ENCODE measurements around the gene ARHGAP18. TPM values are rescaled to one million over a fixed set of nuclear protein-coding genes. Genes with fewer than 3 reads are reported as not detected.
A peak's percentile ranks its signal among the peaks of the same experiment; 100 is the strongest.

Gene ARHGAP18
- total RNA-seq, 2 experiments from 2014 or later: 5.2 to 6.8 TPM

DNA sequence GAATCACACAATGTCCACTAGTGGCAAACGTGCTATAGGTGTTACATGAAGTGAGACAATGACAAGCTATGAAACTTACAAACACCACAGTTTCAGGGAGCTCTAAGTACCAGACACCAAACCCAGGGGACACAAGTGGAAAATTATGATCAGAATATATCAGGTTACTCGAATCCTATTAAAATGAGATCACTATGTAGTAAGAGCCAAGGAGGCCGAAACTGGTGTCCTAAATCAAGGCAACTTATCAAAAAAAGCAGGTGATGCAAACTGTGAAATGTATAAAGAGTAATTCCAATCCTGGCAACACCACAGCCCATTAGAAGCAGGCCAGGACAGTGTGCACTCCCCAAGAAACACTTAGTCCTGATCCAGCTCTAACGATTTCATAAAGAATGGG, 100.3 kb downstream of the ARHGAP18 start:
- Mint-ChIP-seq H3K27me3 (no peaks in the 10 kb centered on the region), H3K4me3 (no peak overlapping the region), H3K27ac (no peak overlapping the region), H3K4me1 (peaks cover 17% of the 10 kb centered on the region), H3K36me3 (ENCODE audit: low read depth) (no peaks in the 10 kb centered on the region), H3K9me3 (ENCODE audit: low read depth) (no peaks in the 10 kb centered on the region)
- intact Hi-C loops (cut with DNase I, micrococcal nuclease): no loop called here
- POLR2A ChIA-PET: no interaction called here
- DNase-seq: no peak
- ATAC-seq: no peak
- CTCF ChIA-PET: interaction anchor here (0.7 to 2.9 kb wide), 4 partner anchors 12 to 121 kb away, joined by 3 to 15 read pairs (median 6); no protein-coding TSS in a partner anchor

DNA sequence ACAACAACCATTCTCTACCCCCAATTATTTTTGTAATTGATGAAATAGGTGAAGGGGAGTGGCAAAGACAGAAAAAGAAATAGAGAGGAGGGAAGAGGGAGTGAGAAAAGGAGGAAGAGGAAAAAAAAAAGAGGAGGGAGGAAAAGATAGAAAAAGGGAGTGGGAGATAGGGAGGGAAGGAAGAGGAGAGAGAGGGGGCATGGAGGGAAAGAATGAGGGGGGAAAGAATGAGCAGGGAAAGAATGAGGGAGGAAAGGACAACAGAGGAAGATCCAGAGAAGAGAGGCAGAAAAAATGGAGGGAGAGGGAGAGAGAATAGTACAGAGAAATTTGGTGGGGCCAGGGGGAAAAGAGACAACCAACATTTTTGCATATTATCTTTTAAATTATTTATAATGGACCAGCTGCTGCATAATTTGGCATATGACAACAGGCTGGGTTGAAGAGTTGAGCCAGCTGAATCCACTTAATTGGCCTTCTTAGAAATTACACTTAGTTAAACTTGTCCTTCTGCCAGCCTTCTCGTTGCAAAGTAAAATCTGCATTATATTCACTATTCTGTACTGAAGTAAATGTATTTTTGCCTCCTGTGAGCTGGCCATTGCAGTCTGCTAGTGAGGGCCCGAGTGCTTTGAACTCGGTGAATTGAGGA, 101.0 kb downstream of the ARHGAP18 start:
- no peaks in the 10 kb centered on the region for H3K36me3 Mint-ChIP-seq (ENCODE audit: low read depth)
- H3K4me1 Mint-ChIP-seq: peaks cover 17% of the 10 kb centered on the region
- ATAC-seq: no peak
- DNase-seq: no peak
- ChIA-PET POLR2A (no interaction called here), CTCF (interaction anchor here (0.7 to 1.8 kb wide), 3 partner anchors 24 to 122 kb away, joined by 3 to 9 read pairs (median 3); no protein-coding TSS in a partner anchor)
- no peak overlapping the region for H3K4me3 Mint-ChIP-seq
- no peak overlapping the region for H3K27ac Mint-ChIP-seq
- H3K27me3 Mint-ChIP-seq: no peaks in the 10 kb centered on the region
- intact Hi-C loops (cut with DNase I, micrococcal nuclease): no loop called here
- H3K9me3 Mint-ChIP-seq (ENCODE audit: low read depth): no peaks in the 10 kb centered on the region

DNA sequence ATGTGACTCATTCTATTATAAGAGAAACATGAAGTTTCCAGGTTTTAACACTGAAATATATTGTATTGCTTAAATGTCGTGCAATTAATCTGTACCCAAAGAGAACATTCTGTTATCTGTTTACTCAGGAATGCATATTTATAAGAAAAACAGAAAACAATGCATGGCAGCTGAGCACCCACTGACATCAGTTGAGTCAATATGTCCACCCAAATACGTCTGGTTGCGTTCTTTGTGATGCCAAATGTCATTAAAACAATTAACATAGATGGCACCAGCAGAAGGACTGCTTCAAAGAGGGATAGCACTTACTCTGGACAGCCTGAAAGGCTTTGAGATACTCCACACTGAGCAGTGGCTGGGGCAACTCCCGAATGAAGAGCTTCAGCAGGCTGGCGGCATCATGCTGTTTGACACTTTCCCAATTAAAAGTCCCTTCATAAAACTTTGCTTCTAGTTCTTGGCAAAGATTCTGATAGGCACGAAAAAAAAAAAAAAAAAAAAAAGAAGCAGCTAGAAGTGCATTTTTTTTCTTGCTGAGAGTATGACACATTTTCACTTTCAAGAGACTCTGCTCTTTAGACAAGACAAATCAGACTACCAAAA, 102.3 kb downstream of the ARHGAP18 start:
- DNase-seq (no peak), ATAC-seq (peak; percentile 35)
- Mint-ChIP-seq H3K4me3 (no peak overlapping the region), H3K4me1 (peaks cover 17% of the 10 kb centered on the region), H3K27me3 (no peaks in the 10 kb centered on the region), H3K27ac (no peak overlapping the region), H3K36me3 (ENCODE audit: low read depth) (no peaks in the 10 kb centered on the region), H3K9me3 (ENCODE audit: low read depth) (no peaks in the 10 kb centered on the region)
- intact Hi-C loops (cut with DNase I, micrococcal nuclease): no loop called here
- CTCF ChIA-PET: interaction anchor here (1.3 kb wide), 1 partner anchor 10 kb away, joined by 3 read pairs; no protein-coding TSS in a partner anchor
- POLR2A ChIA-PET: interaction anchor here (0.5 kb wide), 1 partner anchor 17 kb away, joined by 3 read pairs; no protein-coding TSS in a partner anchor

DNA sequence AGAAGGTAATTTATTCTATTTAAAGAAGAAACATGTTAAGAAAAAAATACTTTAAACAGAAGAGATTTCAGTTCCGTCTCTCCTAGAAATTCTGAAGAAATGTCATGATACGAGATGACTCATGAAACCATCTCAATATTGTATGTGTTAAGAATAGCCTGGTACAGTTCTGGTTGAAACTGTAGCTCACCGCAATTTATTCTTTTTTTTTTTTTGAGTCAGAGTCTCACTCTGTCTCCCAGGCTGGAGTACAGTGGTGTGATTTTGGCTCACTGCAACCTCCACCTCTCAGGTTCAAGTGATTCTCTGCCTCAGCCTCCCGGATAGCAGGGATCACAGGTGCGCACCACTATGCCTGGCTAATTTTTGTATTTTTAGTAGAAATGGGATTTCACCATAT, 103.3 kb downstream of the ARHGAP18 start:
- H3K9me3 Mint-ChIP-seq (ENCODE audit: low read depth): no peaks in the 10 kb centered on the region
- DNase-seq (peak; percentile 15), ATAC-seq (peak; percentile 96)
- no peak overlapping the region for H3K4me3 Mint-ChIP-seq
- H3K36me3 Mint-ChIP-seq (ENCODE audit: low read depth): no peaks in the 10 kb centered on the region
- H3K27me3 Mint-ChIP-seq: no peaks in the 10 kb centered on the region
- ChIA-PET POLR2A (no interaction called here), CTCF (interaction anchor here (11.5 kb wide), 1 partner anchor 122 kb away, joined by 157 read pairs; no protein-coding TSS in a partner anchor)
- no peak overlapping the region for H3K27ac Mint-ChIP-seq
- peaks cover 17% of the 10 kb centered on the region for H3K4me1 Mint-ChIP-seq
- intact Hi-C loops (cut with DNase I, micrococcal nuclease): no loop called here

DNA sequence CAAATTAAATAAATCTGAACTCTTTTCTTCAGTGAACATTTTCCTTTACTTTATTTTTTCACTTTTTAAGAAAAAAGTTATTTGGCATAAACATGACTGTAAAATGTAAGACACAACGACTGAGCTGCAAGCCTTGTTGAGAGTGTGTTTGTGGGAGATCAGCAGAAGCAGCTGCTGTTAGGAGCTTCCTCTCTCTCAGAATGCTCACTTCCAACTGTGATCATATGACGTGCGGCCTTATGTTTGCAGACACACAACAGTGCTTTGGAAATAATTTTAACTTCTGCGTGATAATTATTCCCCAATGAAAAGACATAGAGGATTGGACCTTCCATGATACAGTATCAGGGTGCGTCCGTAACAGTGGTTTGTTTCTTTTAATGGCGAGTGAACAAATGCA, 104.0 kb downstream of the ARHGAP18 start:
- no peaks in the 10 kb centered on the region for H3K36me3 Mint-ChIP-seq (ENCODE audit: low read depth)
- intact Hi-C loops (cut with DNase I, micrococcal nuclease): no loop called here
- ChIA-PET POLR2A (no interaction called here), CTCF (interaction anchor here (1.0 to 11.5 kb wide), 3 partner anchors 9 to 144 kb away, joined by 3 to 157 read pairs (median 3); no protein-coding TSS in a partner anchor)
- H3K4me1 Mint-ChIP-seq: peaks cover 17% of the 10 kb centered on the region
- DNase-seq: no peak
- H3K9me3 Mint-ChIP-seq (ENCODE audit: low read depth): no peaks in the 10 kb centered on the region
- no peak overlapping the region for H3K27ac Mint-ChIP-seq
- H3K27me3 Mint-ChIP-seq: no peaks in the 10 kb centered on the region
- H3K4me3 Mint-ChIP-seq: no peak overlapping the region
- no peak for ATAC-seq

DNA sequence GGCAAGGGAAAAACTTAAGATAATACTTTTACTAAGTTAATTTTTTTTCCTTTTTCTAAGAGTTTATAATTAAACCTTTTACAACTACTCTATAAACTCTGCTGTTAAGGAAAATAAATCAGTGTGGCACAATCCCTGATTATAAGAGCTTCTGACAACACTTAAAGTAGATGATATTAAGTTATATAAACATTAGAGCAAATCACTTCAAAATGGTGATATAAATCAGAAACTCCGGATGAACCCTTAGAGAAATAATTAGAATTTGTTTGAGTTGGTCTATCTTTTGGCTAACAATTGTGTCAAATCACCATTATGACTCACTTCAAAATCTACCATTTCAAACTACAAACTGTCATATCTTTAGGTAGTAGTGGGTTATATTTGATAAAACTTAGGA, 104.9 kb downstream of the ARHGAP18 start:
- ChIA-PET CTCF (interaction anchor here (1.1 to 11.5 kb wide), 5 partner anchors 104 to 416 kb away, joined by 3 to 157 read pairs (median 3); no protein-coding TSS in a partner anchor), POLR2A (interaction anchor here (0.7 kb wide), 1 partner anchor 166 kb away, joined by 3 read pairs; no protein-coding TSS in a partner anchor)
- ATAC-seq (no peak), DNase-seq (no peak)
- Mint-ChIP-seq H3K4me1 (peaks cover 17% of the 10 kb centered on the region), H3K36me3 (ENCODE audit: low read depth) (no peaks in the 10 kb centered on the region), H3K4me3 (no peak overlapping the region), H3K27me3 (no peaks in the 10 kb centered on the region), H3K27ac (no peak overlapping the region), H3K9me3 (ENCODE audit: low read depth) (no peaks in the 10 kb centered on the region)
- intact Hi-C loops (cut with DNase I, micrococcal nuclease): no loop called here

DNA sequence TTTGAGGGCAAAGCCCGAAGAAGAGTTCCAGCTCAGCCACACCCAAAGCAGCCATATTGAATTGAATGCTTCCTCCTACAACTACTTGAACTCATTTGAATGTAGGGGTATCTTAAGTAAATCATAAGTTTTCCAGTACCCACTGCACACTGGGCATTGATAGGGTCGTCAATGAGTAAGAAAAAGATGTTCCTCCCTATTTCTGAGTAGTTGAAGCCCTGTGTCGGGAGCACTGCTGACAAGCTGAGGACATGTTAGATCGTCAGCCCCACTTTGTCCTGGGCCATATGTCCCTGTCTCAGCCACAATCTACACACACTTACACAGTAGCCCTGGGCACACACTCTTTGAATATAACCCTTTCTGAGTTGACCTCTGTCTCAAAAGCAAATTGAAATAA, 105.7 kb downstream of the ARHGAP18 start:
- Mint-ChIP-seq H3K4me1 (peaks cover 17% of the 10 kb centered on the region), H3K36me3 (ENCODE audit: low read depth) (no peaks in the 10 kb centered on the region), H3K9me3 (ENCODE audit: low read depth) (no peaks in the 10 kb centered on the region), H3K4me3 (no peak overlapping the region), H3K27me3 (no peaks in the 10 kb centered on the region), H3K27ac (no peak overlapping the region)
- ChIA-PET CTCF (interaction anchor here (1.0 to 11.5 kb wide), 5 partner anchors 103 to 417 kb away, joined by 3 to 157 read pairs (median 4); no protein-coding TSS in a partner anchor), POLR2A (no interaction called here)
- intact Hi-C loops (cut with DNase I, micrococcal nuclease): no loop called here
- ATAC-seq (no peak), DNase-seq (no peak)

DNA sequence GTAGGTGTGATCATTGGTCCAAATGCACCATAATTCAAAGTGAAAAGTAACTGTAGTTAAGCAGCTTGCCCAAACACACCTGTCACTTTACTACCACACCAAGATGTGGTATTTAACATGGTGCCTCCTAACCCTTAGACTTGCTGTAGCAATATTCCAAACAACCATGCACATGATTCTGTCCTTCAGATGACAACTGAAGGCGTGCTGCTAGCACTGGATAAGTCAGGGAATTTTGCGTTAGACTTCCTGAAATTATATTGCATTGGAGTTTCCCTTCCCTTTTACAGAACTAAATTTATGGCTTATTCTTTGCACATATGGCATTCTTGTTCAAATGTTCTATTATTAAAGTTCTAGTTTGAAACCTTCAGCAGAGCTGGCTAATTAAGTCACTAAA, 106.2 kb downstream of the ARHGAP18 start:
- Mint-ChIP-seq H3K4me3 (no peak overlapping the region), H3K36me3 (ENCODE audit: low read depth) (no peaks in the 10 kb centered on the region), H3K27ac (no peak overlapping the region), H3K4me1 (peaks cover 17% of the 10 kb centered on the region), H3K27me3 (no peaks in the 10 kb centered on the region), H3K9me3 (ENCODE audit: low read depth) (no peaks in the 10 kb centered on the region)
- ChIA-PET CTCF (interaction anchor here (1.0 to 11.5 kb wide), 3 partner anchors 125 to 417 kb away, joined by 3 to 157 read pairs (median 4); no protein-coding TSS in a partner anchor), POLR2A (no interaction called here)
- DNase-seq: no peak
- no peak for ATAC-seq
- intact Hi-C loops (cut with DNase I, micrococcal nuclease): no loop called here

DNA sequence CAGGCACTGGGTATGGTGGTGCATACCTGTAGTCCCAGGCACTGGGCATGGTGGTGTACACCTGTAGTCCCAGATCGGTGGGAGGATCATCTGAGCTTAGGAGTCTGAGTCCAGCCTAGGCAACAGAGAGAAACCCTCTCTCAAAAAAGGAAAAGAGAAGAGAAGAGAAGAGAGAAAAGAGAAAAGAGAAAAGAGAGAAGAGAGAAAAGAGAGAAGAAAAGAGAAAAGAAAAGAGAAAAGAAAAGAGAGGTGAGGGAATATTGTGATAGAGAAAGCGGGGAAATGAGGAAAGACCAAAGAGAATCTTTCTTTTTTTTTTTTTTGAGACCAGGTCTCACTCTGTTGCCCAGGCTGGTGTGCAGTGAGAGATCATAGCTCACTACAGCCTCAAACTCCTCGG, 108.7 kb downstream of the ARHGAP18 start:
- Mint-ChIP-seq H3K4me1 (peaks cover 4% of the 10 kb centered on the region), H3K27ac (no peak overlapping the region), H3K36me3 (ENCODE audit: low read depth) (no peaks in the 10 kb centered on the region), H3K9me3 (ENCODE audit: low read depth) (no peaks in the 10 kb centered on the region), H3K27me3 (no peaks in the 10 kb centered on the region), H3K4me3 (no peak overlapping the region)
- CTCF ChIA-PET: interaction anchor here (0.9 to 11.5 kb wide), 6 partner anchors 10 to 420 kb away, joined by 3 to 157 read pairs (median 6); no protein-coding TSS in a partner anchor
- ATAC-seq: no peak
- intact Hi-C loops (cut with DNase I, micrococcal nuclease): no loop called here
- POLR2A ChIA-PET: no interaction called here
- no peak for DNase-seq

DNA sequence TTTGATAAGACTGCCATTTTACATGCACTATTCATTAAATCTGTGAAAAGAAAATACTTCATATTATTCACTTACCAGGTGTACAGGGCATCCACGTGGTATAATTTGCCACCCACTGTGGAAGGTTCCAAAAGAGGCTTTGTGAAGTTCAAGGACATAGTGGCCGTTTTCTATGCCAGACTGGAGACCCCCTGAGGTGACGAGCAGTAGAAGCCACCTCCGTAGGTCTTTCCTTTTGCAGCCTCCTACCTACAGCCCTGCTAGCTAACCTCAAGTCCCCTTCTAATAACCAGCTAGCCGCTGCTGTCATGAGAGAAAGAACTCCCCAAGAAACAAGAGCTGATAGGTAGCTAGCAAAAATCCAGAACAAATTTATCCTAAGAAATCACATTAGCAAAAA, 110.5 kb downstream of the ARHGAP18 start:
- Mint-ChIP-seq H3K27me3 (no peaks in the 10 kb centered on the region), H3K36me3 (ENCODE audit: low read depth) (no peaks in the 10 kb centered on the region), H3K4me1 (no peaks in the 10 kb centered on the region), H3K9me3 (ENCODE audit: low read depth) (no peaks in the 10 kb centered on the region), H3K4me3 (no peak overlapping the region), H3K27ac (no peak overlapping the region)
- ChIA-PET POLR2A (no interaction called here), CTCF (interaction anchor here (0.8 to 11.5 kb wide), 15 partner anchors 17 to 422 kb away, joined by 3 to 157 read pairs (median 5); partner anchors contain the start of gene ARHGAP18)
- ATAC-seq: no peak
- DNase-seq: no peak
- intact Hi-C loops (cut with DNase I, micrococcal nuclease): loop anchor here (2.0 to 5.0 kb wide), 3 partner anchors 73 to 338 kb away; no protein-coding TSS in a partner anchor

DNA sequence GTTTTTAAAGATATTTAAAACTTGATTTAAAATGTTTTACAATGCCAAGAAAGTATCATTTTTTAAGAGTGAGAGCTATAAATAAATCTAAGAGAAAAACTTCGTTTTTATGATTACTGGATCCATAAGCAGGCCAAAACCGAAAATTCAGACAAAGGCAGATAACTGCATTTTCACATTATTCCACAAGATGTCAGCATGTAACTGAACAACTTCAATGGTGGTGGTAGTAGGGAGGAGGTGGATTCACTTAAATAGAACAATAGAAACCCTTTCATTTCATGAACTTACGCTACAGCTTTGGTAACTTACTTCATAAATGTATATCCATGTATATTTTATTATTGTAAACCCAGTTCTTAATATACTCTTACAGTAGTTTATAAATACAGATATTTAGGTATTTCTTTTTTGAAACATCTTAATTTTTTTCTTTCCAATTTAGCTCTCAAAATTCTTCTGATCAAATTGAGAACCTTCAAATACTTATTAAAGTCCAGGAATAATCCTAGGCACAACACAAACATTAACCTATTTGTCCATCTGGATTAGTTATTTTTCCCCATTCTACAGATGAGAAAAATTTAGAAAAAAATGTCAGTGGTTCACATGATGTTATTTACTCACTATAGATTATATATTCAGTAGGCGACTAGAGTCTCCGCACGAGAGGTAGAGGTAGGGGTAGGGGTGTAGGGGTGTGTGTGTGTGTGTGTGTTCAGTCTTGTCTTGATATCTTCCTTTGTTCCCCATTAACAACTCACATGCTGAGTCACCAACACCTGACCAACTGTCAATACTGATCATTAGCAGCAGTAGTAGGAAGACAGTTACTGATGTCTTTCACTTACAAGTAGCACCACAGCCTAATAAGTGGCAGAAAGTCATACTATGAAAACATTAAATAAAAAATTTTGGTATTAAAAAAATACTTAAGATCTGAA, 111.5 kb downstream of the ARHGAP18 start:
- DNase-seq (no peak), ATAC-seq (peak; percentile 74)
- intact Hi-C loops (cut with DNase I, micrococcal nuclease): loop anchor here (1.0 to 5.0 kb wide), 9 partner anchors 73 to 423 kb away; partner anchors contain the start of gene L3MBTL3 (in 1 of the 2)
- ChIA-PET POLR2A (interaction anchor here (0.7 kb wide), 1 partner anchor 221 kb away, joined by 3 read pairs; no protein-coding TSS in a partner anchor), CTCF (interaction anchor here (0.6 to 11.5 kb wide), 64 partner anchors 8 to 522 kb away, joined by 3 to 157 read pairs (median 4); partner anchors contain the start of gene ARHGAP18)
- Mint-ChIP-seq H3K4me3 (no peak overlapping the region), H3K27me3 (no peaks in the 10 kb centered on the region), H3K27ac (no peak overlapping the region), H3K36me3 (ENCODE audit: low read depth) (no peaks in the 10 kb centered on the region), H3K4me1 (no peaks in the 10 kb centered on the region), H3K9me3 (ENCODE audit: low read depth) (no peaks in the 10 kb centered on the region)

Data from activated CD4-positive, alpha-beta T cell treated with anti-CD3 and anti-CD28 coated beads for 36 hours (primary cell).